NT2/D1 (cell line): ENCODE results near the gene COL9A3.

Source experiments
- SUZ12 ChIP-seq: IDR thresholded peaks from 2 replicates; pipeline ENCODE4 v1.6.1; 2011; ENCODE audit not compliant: insufficient read length, insufficient read depth; ENCODE audit errors: extremely low read depth
- YY1 ChIP-seq: IDR thresholded peaks from 2 replicates; pipeline ENCODE4 v1.6.1; 2011; ENCODE audit not compliant: insufficient read length, insufficient read depth

DNA sequence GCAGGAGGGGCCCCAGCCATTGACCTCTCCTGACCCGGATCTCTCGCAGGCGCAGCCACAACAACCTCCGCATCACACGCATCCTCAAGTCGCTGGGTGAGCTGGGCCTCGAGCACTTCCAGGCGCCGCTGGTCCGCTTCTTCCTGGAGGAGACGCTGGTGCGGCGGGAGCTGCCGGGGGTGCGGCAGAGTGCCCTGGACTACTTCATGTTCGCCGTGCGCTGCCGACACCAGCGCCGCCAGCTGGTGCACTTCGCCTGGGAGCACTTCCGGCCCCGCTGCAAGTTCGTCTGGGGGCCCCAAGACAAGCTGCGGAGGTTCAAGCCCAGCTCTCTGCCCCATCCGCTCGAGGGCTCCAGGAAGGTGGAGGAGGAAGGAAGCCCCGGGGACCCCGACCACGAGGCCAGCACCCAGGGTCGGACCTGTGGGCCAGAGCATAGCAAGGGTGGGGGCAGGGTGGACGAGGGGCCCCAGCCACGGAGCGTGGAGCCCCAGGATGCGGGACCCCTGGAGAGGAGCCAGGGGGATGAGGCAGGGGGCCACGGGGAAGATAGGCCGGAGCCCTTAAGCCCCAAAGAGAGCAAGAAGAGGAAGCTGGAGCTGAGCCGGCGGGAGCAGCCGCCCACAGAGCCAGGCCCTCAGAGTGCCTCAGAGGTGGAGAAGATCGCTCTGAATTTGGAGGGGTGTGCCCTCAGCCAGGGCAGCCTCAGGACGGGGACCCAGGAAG is 4.5 kb upstream of the COL9A3 start:
- TF ChIP-seq YY1 (no peak), SUZ12 (no peak)
